HepG2 (cell line): ENCODE data around the gene ADAMTS16. TPM values are rescaled to one million over a fixed set of nuclear protein-coding genes. Genes with fewer than 3 reads are reported as not detected.

Experiments
- ASH2L ChIP-seq: fragments of 300-600, 200-600 bp; sonication (generic); IDR thresholded peaks from 2 replicates; pipeline ENCODE4 v1.7.0; 2017; ENCODE audit warnings: low read depth, mild to moderate bottlenecking, moderate library complexity, mixed read lengths, low read length; ENCODE audit not compliant: insufficient read length
- ATF3 ChIP-seq: sonication (generic); formaldehyde crosslinking; IDR thresholded peaks from 2 replicates; pipeline ENCODE4 v1.4.0; 2020; ENCODE audit warnings: missing genetic modification reagents
- CEBPZ ChIP-seq: IDR thresholded peaks from 2 replicates; pipeline ENCODE4 v1.6.1; 2012; ENCODE audit warnings: low read length, improper control_type of control experiment
- CHD2 ChIP-seq: IDR thresholded peaks from 2 replicates; pipeline ENCODE4 v1.6.1; 2011; ENCODE audit warnings: low read depth, low read length, improper control_type of control experiment
- ELK4 ChIP-seq: sonication (generic); formaldehyde crosslinking; IDR thresholded peaks from 2 replicates; pipeline ENCODE4 v1.9.0; 2021; ENCODE audit warnings: missing genetic modification reagents, borderline replicate concordance
- MED1 ChIP-seq: sonication (generic); formaldehyde crosslinking; IDR thresholded peaks from 2 replicates; pipeline ENCODE4 v1.4.0; 2020; ENCODE audit warnings: missing genetic modification reagents
- MTA1 ChIP-seq: sonication (generic); formaldehyde crosslinking; IDR thresholded peaks from 2 replicates; pipeline ENCODE4 v1.4.0; 2020; ENCODE audit warnings: missing genetic modification reagents, mild to moderate bottlenecking, borderline replicate concordance
- SMC3 ChIP-seq: IDR thresholded peaks from 2 replicates; pipeline ENCODE4 v1.6.1; 2011; ENCODE audit warnings: low read length, improper control_type of control experiment
- SNRNP70 ChIP-seq: fragments of 200-400 bp; formaldehyde crosslinking; IDR thresholded peaks from 2 replicates; pipeline ENCODE4 v1.6.1; 2017; ENCODE audit warnings: mild to moderate bottlenecking, low read depth, low read length, moderate library complexity
- TSC22D2 ChIP-seq: sonication (generic); formaldehyde crosslinking; IDR thresholded peaks from 2 replicates; pipeline ENCODE4 v1.5.1; 2020; ENCODE audit warnings: missing genetic modification reagents, mild to moderate bottlenecking, borderline replicate concordance
- ZBTB20 ChIP-seq: sonication (generic); formaldehyde crosslinking; IDR thresholded peaks from 2 replicates; pipeline ENCODE4 v1.8.1; 2023; ENCODE audit warnings: missing genetic modification reagents, low read depth, mild to moderate bottlenecking, borderline replicate concordance
- ZFP90 ChIP-seq: sonication (generic); formaldehyde crosslinking; IDR thresholded peaks from 2 replicates; pipeline ENCODE4 v1.8.0; 2022; ENCODE audit warnings: missing genetic modification reagents, mild to moderate bottlenecking, inconsistent platforms, borderline replicate concordance
- ZNF432 ChIP-seq: sonication (generic); formaldehyde crosslinking; IDR thresholded peaks from 2 replicates; pipeline ENCODE4 v1.5.0; 2020; ENCODE audit warnings: missing genetic modification reagents, mild to moderate bottlenecking, borderline replicate concordance
- ZNF781 ChIP-seq: sonication (generic); formaldehyde crosslinking; IDR thresholded peaks from 2 replicates; pipeline ENCODE4 v1.5.1; 2020; ENCODE audit warnings: borderline replicate concordance, mild to moderate bottlenecking, missing genetic modification reagents; ENCODE audit errors: not compliant biosample characterization
- polyA plus RNA-seq, 8 experiments: library from polyadenylated mRNA; depleted of rRNA in 3 of 8; stranded (reverse) in 7 of 8; unstranded in 1 of 8; fragments of >200 nt; fragmentation: Illumina TruSeq in 4 of 8; extraction: Trizol in 4 of 8; gene quantifications; 2 replicates each; pipeline versions ENCODE4 v1.2.1 to v1.2.3, GENCODE V29; 2011 to 2016; ENCODE audit warnings: low read depth in 4 of 8, missing spikeins in 1 of 8, mixed read lengths in 1 of 8; ENCODE audit not compliant: insufficient read depth in 1 of 8
- total RNA-seq, 5 experiments: library from RNA; depleted of rRNA; stranded (reverse); fragments of >200 nt; fragmentation: Illumina TruSeq; extraction: Trizol; gene quantifications; 2 replicates each; pipeline ENCODE4 v1.2.3, GENCODE V29; 2016; ENCODE audit warnings: low read depth in 1 of 5

The ADAMTS16 gene
- total and polyA plus RNA-seq, 2 of the 13 experiments (the other 11 are each of a cell fraction or from before 2014, with no cell fraction given), result 0.02 to 0.03 TPM

- TF ChIP-seq ELK4 (no peak), ZNF432 (no peak), MTA1 (CRISPR knock-in tag) (no peak), ZBTB20 (CRISPR knock-in tag) (no peak), ATF3 (CRISPR knock-in tag) (no peak), SMC3 (no peak), ASH2L (no peak), ZFP90 (CRISPR knock-in tag) (no peak), TSC22D2 (CRISPR knock-in tag) (no peak), SNRNP70 (no peak), CEBPZ (no peak), CHD2 (no peak), ZNF781 (CRISPR knock-in tag) (no peak), MED1 (CRISPR knock-in tag) (no peak)
These were observed 34.6 kb upstream of the ADAMTS16 start (continued) for GRCh38 chr5:5105531-5105930.
